PC-9 (cell line): ENCODE measurements around the gene TMEM44. TPM values are rescaled to one million over a fixed set of nuclear protein-coding genes. Genes with fewer than 3 reads are reported as not detected.

Source experiments
- BruUV-seq: library from RNA; stranded (reverse); fragments of 400-500 nt; replicated peaks from 2 replicates; lab custom pipeline; 2021; lab: Mats Ljungman, UMichigan
- CTCF ChIA-PET: fragments of 300-600 bp; sonication (Branson Sonifier 250); formaldehyde crosslinking; loops from one replicate; lab custom pipeline; 2022; ENCODE audit warnings: antibody characterized with exemption; lab: Charles Lee
- POLR2A ChIA-PET: fragments of 300-600 bp; sonication (Branson Sonifier 250); formaldehyde crosslinking; loops from one replicate; lab custom pipeline; 2022; ENCODE audit warnings: antibody characterized with exemption; ENCODE audit not compliant: unreplicated experiment; lab: Charles Lee
- DNase-seq, 2 experiments: peaks; one replicate each; pipeline versions ENCODE4 v3.0.0 to v3.0.0-alpha.2; 2015 to 2022; ENCODE audit warnings: mixed read lengths in 1 of 2
- H2AFZ ChIP-seq: fragments of 200-600 bp; sonication (generic); 2 replicates; pipeline ENCODE4 v1.8.1; 2017; ENCODE audit warnings: antibody characterized with exemption
- H3F3A ChIP-seq: fragments of 200-600 bp; sonication (generic); 2 replicates; pipeline ENCODE4 v1.8.1; 2017; ENCODE audit warnings: antibody characterized with exemption, mild to moderate bottlenecking, low read depth; ENCODE audit not compliant: insufficient read depth
- H3K27ac ChIP-seq: fragments of 200-600 bp; sonication (generic); 2 replicates; pipeline ENCODE4 v1.6.1; 2016; ENCODE audit warnings: mixed run types
- H3K27me3 ChIP-seq: fragments of 200-600 bp; sonication (generic); 2 replicates; pipeline ENCODE4 v1.6.1; 2016; ENCODE audit warnings: low read depth, mixed run types; ENCODE audit not compliant: insufficient read depth
- H3K36me3 ChIP-seq: fragments of 200-600 bp; sonication (generic); 2 replicates; pipeline ENCODE4 v1.6.1; 2016; ENCODE audit warnings: low read depth, mixed run types
- H3K4me1 ChIP-seq: fragments of 200-600 bp; sonication (generic); replicated peaks from 2 replicates; pipeline ENCODE4 v1.6.1; 2016; ENCODE audit warnings: mixed run types; ENCODE audit not compliant: insufficient read depth
- H3K4me2 ChIP-seq: fragments of 200-600 bp; sonication (generic); 2 replicates; pipeline ENCODE4 v1.6.1; 2017; ENCODE audit warnings: mixed run types
- H3K4me3 ChIP-seq: fragments of 200-600 bp; sonication (generic); 2 replicates; pipeline ENCODE4 v1.6.1; 2016; ENCODE audit warnings: mixed run types
- H3K79me2 ChIP-seq: fragments of 200-600 bp; sonication (generic); 2 replicates; pipeline ENCODE4 v1.6.1; 2017; ENCODE audit warnings: low read depth, mixed run types
- H3K9me2 ChIP-seq: fragments of 200-600 bp; sonication (generic); 2 replicates; pipeline ENCODE4 v1.8.1; 2017; ENCODE audit warnings: mild to moderate bottlenecking; ENCODE audit not compliant: insufficient read depth
- H3K9me3 ChIP-seq: fragments of 200-600 bp; sonication (generic); 2 replicates; pipeline ENCODE4 v1.8.1; 2016; ENCODE audit warnings: low read depth; ENCODE audit not compliant: insufficient read depth
- H4K20me1 ChIP-seq: fragments of 200-600 bp; sonication (generic); 2 replicates; pipeline ENCODE4 v1.8.1; 2017; ENCODE audit not compliant: insufficient read depth
- EZH2 ChIP-seq: fragments of 200-600 bp; sonication (generic); IDR thresholded peaks from 2 replicates; pipeline ENCODE4 v1.8.0; 2017; ENCODE audit warnings: antibody characterized with exemption, low read depth
- intact Hi-C: fragments of 100-400 bp; cut with micrococcal nuclease; formaldehyde crosslinking; loops from one replicate; pipeline ENCODE4 v1.10.0; 2022; ENCODE audit not compliant: unreplicated experiment
- total RNA-seq: library from RNA; stranded (reverse); gene quantifications from 2 replicates; pipeline ENCODE4 v1.2.3, GENCODE V29; 2021
- TF ChIP-seq, protein P1 (sequence below): fragments of 200-600 bp; sonication (generic); conservative IDR thresholded peaks from 2 replicates; pipeline ENCODE4 v1.6.1; 2017; ENCODE audit warnings: mixed run types, antibody characterized with exemption, mild to moderate bottlenecking, moderate library complexity

TMEM44 gene
- total RNA-seq, 1 experiment from 2014 or later = 37.5 TPM

DNA sequence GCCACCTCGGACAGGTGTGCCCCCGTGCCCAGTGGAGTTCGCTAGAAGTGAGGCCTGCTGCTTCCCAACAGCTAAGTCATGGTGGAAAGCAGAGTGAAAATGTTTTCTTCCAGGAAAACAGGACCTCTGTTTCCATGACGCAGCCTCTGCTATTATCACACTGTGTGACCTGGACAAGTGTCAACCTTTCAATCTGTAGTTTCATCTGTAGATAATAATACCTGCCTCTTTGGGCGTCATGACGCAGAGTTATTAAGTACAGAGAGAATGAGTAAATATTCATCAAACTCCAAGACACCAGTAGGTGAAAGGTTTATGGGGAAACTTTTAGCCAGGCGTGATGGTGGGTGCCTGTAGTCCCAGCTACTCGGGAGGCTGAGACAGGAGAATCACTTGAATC lies 62.3 kb downstream of the TMEM44 start:
- no TSS peak for BruUV-seq
- no peak overlapping the region for H2AFZ ChIP-seq

DNA sequence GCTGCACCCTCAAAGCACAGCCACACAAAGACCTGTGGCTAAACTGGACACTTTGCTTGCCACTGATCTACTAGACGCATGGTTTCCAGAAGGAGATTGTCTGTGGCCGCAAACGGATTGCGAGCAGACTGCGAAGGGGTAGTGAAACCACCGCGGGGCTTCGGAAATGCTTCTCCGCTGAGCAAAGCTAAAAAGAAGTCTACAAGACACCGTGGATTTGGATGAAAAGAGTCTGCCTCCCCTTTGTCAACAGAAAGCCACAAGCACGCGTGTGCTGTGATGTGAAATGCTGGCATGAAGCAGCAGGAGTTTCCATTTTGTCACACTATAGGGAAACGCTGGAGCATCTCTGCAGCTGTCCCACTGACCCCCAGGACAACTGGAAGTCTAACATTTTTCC lies 63.0 kb downstream of the TMEM44 start:
- H3K27ac ChIP-seq = no peak overlapping the region
- H3K4me3 ChIP-seq = no peak overlapping the region
- CTCF ChIA-PET = interaction anchor here (0.6 kb wide), 1 partner anchor 120 kb away, joined by 3 read pairs; no protein-coding TSS in a partner anchor
- peaks cover 40% of the 10 kb centered on the region for H3F3A ChIP-seq
- H3K9me3 ChIP-seq = 0 out of 2 replicates have a peak, but pooled peaks cover 3% of the 10 kb centered on the region
- H3K27me3 ChIP-seq = no peaks in the 10 kb centered on the region
- H3K4me1 ChIP-seq = peaks cover 51% of the 10 kb centered on the region
- H3K36me3 ChIP-seq = no peaks in the 10 kb centered on the region
- no peak overlapping the region for H3K4me2 ChIP-seq
- H2AFZ ChIP-seq = no peak overlapping the region
- POLR2A ChIA-PET = interaction anchor here (0.7 kb wide), 1 partner anchor 72 kb away, joined by 4 read pairs; no protein-coding TSS in a partner anchor
- intact Hi-C loops = loop anchor here (5.0 kb wide), 1 partner anchor 33 kb away; no protein-coding TSS in a partner anchor
- no peaks in the 10 kb centered on the region for H3K79me2 ChIP-seq
- H4K20me1 ChIP-seq = no peaks in the 10 kb centered on the region
- no peaks in the 10 kb centered on the region for H3K9me2 ChIP-seq
- no peak for TF ChIP-seq EZH2
- TF ChIP-seq, protein P1, sequence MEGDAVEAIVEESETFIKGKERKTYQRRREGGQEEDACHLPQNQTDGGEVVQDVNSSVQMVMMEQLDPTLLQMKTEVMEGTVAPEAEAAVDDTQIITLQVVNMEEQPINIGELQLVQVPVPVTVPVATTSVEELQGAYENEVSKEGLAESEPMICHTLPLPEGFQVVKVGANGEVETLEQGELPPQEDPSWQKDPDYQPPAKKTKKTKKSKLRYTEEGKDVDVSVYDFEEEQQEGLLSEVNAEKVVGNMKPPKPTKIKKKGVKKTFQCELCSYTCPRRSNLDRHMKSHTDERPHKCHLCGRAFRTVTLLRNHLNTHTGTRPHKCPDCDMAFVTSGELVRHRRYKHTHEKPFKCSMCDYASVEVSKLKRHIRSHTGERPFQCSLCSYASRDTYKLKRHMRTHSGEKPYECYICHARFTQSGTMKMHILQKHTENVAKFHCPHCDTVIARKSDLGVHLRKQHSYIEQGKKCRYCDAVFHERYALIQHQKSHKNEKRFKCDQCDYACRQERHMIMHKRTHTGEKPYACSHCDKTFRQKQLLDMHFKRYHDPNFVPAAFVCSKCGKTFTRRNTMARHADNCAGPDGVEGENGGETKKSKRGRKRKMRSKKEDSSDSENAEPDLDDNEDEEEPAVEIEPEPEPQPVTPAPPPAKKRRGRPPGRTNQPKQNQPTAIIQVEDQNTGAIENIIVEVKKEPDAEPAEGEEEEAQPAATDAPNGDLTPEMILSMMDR = no peak
- no peak for DNase-seq
- no TSS peak for BruUV-seq

More for the DNA sequence above, 62.3 kb downstream of the TMEM44 start:
- H3K27ac ChIP-seq = no peak overlapping the region
- ChIA-PET POLR2A (interaction anchor here (0.7 kb wide), 1 partner anchor 72 kb away, joined by 4 read pairs; no protein-coding TSS in a partner anchor), CTCF (no interaction called here)
- 0 out of 2 replicates have a peak, but pooled peaks cover 3% of the 10 kb centered on the region for H3K9me3 ChIP-seq
- no peaks in the 10 kb centered on the region for H3K27me3 ChIP-seq
- no peaks in the 10 kb centered on the region for H3K36me3 ChIP-seq
- no peaks in the 10 kb centered on the region for H3K9me2 ChIP-seq
- H3K4me1 ChIP-seq = peaks cover 58% of the 10 kb centered on the region
- H3F3A ChIP-seq = peaks cover 45% of the 10 kb centered on the region
- no peaks in the 10 kb centered on the region for H3K79me2 ChIP-seq
- TF ChIP-seq, protein P1 = no peak
- TF ChIP-seq EZH2 = no peak
- H3K4me2 ChIP-seq = no peak overlapping the region
- no peak overlapping the region for H3K4me3 ChIP-seq
- intact Hi-C loops = loop anchor here (5.0 kb wide), 1 partner anchor 34 kb away; no protein-coding TSS in a partner anchor
- DNase-seq = no peak
- no peaks in the 10 kb centered on the region for H4K20me1 ChIP-seq

DNA sequence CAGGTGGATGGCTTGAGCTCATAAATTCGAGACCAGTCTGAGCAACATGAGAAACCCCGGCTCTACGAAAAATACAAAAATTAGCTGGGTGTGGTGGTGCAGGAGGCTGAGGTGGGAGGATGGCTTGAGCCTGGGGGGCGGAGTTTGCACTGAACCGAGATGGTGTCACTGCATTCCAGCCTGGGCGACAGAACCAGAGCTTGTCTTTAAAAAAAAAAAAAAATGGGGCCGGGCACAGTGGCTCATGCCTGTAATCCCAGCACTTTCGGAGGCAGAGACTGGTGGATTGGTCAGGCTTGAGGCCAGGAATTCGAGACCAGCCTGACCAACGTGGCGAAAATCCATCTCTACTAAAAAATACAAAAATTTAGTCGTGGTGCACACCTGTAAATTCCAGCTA lies 64.0 kb downstream of the TMEM44 start:
- Histone ChIP-seq H2AFZ (no peak overlapping the region), H3K27me3 (no peaks in the 10 kb centered on the region), H3K4me3 (no peak overlapping the region), H3K36me3 (no peaks in the 10 kb centered on the region), H4K20me1 (no peaks in the 10 kb centered on the region), H3K79me2 (no peaks in the 10 kb centered on the region), H3K4me2 (no peak overlapping the region), H3K27ac (no peak overlapping the region), H3F3A (peaks cover 33% of the 10 kb centered on the region; the same call in 1 of the 2 replicates), H3K9me2 (no peaks in the 10 kb centered on the region), H3K4me1 (peaks cover 41% of the 10 kb centered on the region), H3K9me3 (0 out of 2 replicates have a peak, but pooled peaks cover 3% of the 10 kb centered on the region)
- intact Hi-C loops = no loop called here
- DNase-seq = no peak
- no TSS peak for BruUV-seq
- TF ChIP-seq EZH2 = no peak
- TF ChIP-seq, protein P1 = no peak
- ChIA-PET POLR2A (interaction anchor here (0.6 kb wide), 1 partner anchor 97 kb away, joined by 8 read pairs; no protein-coding TSS in a partner anchor), CTCF (interaction anchor here (0.6 to 1.0 kb wide), 3 partner anchors 23 to 103 kb away, joined by 3 to 8 read pairs (median 3); no protein-coding TSS in a partner anchor)
